ENCODE measurements around the gene KCNQ1. TPM values are rescaled to one million over a fixed set of nuclear protein-coding genes. Genes with fewer than 3 reads are reported as not detected.

The KCNQ1 gene
- total RNA-seq, 1 experiment from 2014 or later = 2.5 TPM

GRCh38 chr11:2717561-2718325, 272.9 kb downstream of the KCNQ1 start (continued):
- TF ChIP-seq CBFB (CRISPR knock-in tag; IDR thresholded peaks at IDR 0.05; ENCODE audit: low read depth) = no peak
- no peak for TF ChIP-seq GTF2I (CRISPR knock-in tag; conservative IDR thresholded peaks at IDR 0.05)
- TF ChIP-seq, protein P1, sequence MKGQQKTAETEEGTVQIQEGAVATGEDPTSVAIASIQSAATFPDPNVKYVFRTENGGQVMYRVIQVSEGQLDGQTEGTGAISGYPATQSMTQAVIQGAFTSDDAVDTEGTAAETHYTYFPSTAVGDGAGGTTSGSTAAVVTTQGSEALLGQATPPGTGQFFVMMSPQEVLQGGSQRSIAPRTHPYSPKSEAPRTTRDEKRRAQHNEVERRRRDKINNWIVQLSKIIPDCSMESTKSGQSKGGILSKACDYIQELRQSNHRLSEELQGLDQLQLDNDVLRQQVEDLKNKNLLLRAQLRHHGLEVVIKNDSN (CRISPR knock-in tag; IDR thresholded peaks at IDR 0.05) = no peak
- no peak for TF ChIP-seq ZNF219 (CRISPR knock-in tag; IDR thresholded peaks at IDR 0.05; ENCODE audit: borderline replicate concordance)

DNA sequence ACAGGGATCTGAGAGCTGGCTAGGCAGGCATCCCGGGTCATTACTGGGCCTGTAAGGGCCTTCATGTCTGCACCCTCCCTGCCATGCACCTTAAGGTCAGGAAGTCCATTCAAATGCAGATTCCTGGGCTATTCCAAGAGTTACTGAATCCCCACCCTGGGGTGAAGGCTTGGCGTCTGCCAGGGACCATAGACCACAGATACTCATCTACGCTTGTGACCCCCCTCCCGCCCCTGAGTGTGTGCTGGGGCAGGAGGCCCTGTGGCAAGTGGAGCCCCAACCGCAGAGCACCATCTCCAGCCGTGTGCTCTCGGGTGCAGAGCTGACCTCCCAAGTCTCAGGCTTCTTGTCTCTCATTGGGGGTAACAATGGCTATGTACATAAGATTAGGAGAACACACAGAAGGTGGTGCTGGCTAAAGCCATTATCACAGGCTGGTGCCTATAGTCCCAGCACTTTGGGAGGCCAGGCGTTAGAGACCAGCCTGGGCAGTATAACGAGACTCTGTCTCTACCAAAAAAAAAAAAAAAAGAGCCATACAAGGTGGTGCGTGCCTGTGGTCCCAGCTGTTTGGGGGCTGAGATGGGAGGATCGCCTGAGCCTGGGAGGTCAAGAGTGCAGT, 274.1 kb downstream of the KCNQ1 start:
- ChIA-PET CTCF (interaction anchor here (1.0 to 1.3 kb wide), 2 partner anchors 174 to 186 kb away, joined by 3 read pairs; no protein-coding TSS in a partner anchor), POLR2A (interaction anchor here (1.1 kb wide), 1 partner anchor 26 kb away, joined by 3 read pairs; no protein-coding TSS in a partner anchor)
- DNase-seq (ENCODE audit: low spot score) (no peak), ATAC-seq (peak; percentile 35; the same call in 1 of the 2 replicates)
- Mint-ChIP-seq H3K27me3 (ENCODE audit: low read depth) (peaks cover 96% of the 10 kb centered on the region), H3K4me3 (no peak overlapping the region), H3K36me3 (no peaks in the 10 kb centered on the region), H3K9me3 (no peaks in the 10 kb centered on the region), H3K4me1 (peaks cover 43% of the 10 kb centered on the region), H3K27ac (no peak overlapping the region)
- TF ChIP-seq ZNF317 (CRISPR knock-in tag; IDR thresholded peaks at IDR 0.05; ENCODE audit: borderline replicate concordance, low read depth) = no peak
- peak; percentile 81 for TF ChIP-seq ZNF423 (CRISPR knock-in tag; IDR thresholded peaks at IDR 0.05)

GRCh38 chr11:2719831-2720590, 275.2 kb downstream of the KCNQ1 start:
- ChIA-PET CTCF (interaction anchor here (1.2 to 1.9 kb wide), 3 partner anchors 27 to 172 kb away, joined by 3 to 8 read pairs (median 8); partner anchors contain the start of gene CDKN1C), POLR2A (interaction anchor here (1.1 kb wide), 1 partner anchor 27 kb away, joined by 3 read pairs; no protein-coding TSS in a partner anchor)
- Mint-ChIP-seq H3K27me3 (ENCODE audit: low read depth) (peaks cover 96% of the 10 kb centered on the region), H3K36me3 (no peaks in the 10 kb centered on the region), H3K4me3 (no peak overlapping the region), H3K9me3 (no peaks in the 10 kb centered on the region), H3K27ac (no peak overlapping the region), H3K4me1 (peaks cover 43% of the 10 kb centered on the region)
- ATAC-seq (no peak), DNase-seq (ENCODE audit: low spot score) (no peak)
- no peak for TF ChIP-seq PRRX2 (CRISPR knock-in tag; IDR thresholded peaks at IDR 0.05)
- no peak for TF ChIP-seq JUN (CRISPR knock-in tag; IDR thresholded peaks at IDR 0.05)

- ChIA-PET CTCF (interaction anchor here (0.7 to 1.9 kb wide), 7 partner anchors 13 to 171 kb away, joined by 3 to 8 read pairs (median 3); partner anchors contain the start of gene CDKN1C), POLR2A (no interaction called here)
- Mint-ChIP-seq H3K4me3 (no peak overlapping the region), H3K27ac (no peak overlapping the region), H3K36me3 (no peaks in the 10 kb centered on the region; the same call in 1 of the 2 replicates), H3K4me1 (peaks cover 43% of the 10 kb centered on the region), H3K27me3 (ENCODE audit: low read depth) (peaks cover 97% of the 10 kb centered on the region), H3K9me3 (no peaks in the 10 kb centered on the region)
- ATAC-seq (peak; percentile 23), DNase-seq (ENCODE audit: low spot score) (peak; percentile 63)
- TF ChIP-seq ZNF423 (CRISPR knock-in tag; IDR thresholded peaks at IDR 0.05) (peak; percentile 98), RELA (CRISPR knock-in tag; IDR thresholded peaks at IDR 0.05; ENCODE audit: borderline replicate concordance) (no peak), TP53 (CRISPR knock-in tag; IDR thresholded peaks at IDR 0.05) (no peak)
These were observed 276.6 kb downstream of the KCNQ1 start for GRCh38 chr11:2721210-2721916.

GRCh38 chr11:2722955-2723354, 278.1 kb downstream of the KCNQ1 start:
- peaks cover 9% of the 10 kb centered on the region; the same call in 1 of the 2 replicates for H3K9me3 Mint-ChIP-seq
- H3K27ac Mint-ChIP-seq = no peak overlapping the region
- ATAC-seq = no peak
- TF ChIP-seq, protein P2, sequence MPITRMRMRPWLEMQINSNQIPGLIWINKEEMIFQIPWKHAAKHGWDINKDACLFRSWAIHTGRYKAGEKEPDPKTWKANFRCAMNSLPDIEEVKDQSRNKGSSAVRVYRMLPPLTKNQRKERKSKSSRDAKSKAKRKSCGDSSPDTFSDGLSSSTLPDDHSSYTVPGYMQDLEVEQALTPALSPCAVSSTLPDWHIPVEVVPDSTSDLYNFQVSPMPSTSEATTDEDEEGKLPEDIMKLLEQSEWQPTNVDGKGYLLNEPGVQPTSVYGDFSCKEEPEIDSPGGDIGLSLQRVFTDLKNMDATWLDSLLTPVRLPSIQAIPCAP (CRISPR knock-in tag; IDR thresholded peaks at IDR 0.05) = no peak
- TF ChIP-seq JUN (CRISPR knock-in tag; IDR thresholded peaks at IDR 0.05) (no peak), OVOL2 (CRISPR knock-in tag; IDR thresholded peaks at IDR 0.05; ENCODE audit: borderline replicate concordance) (no peak), ZNF423 (CRISPR knock-in tag; IDR thresholded peaks at IDR 0.05) (no peak), CBFB (CRISPR knock-in tag; IDR thresholded peaks at IDR 0.05; ENCODE audit: low read depth) (no peak), FOXP1 (CRISPR knock-in tag; IDR thresholded peaks at IDR 0.05; ENCODE audit: borderline replicate concordance) (no peak)
- TF ChIP-seq, protein P3, sequence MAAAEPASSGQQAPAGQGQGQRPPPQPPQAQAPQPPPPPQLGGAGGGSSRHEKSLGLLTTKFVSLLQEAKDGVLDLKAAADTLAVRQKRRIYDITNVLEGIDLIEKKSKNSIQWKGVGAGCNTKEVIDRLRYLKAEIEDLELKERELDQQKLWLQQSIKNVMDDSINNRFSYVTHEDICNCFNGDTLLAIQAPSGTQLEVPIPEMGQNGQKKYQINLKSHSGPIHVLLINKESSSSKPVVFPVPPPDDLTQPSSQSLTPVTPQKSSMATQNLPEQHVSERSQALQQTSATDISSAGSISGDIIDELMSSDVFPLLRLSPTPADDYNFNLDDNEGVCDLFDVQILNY (CRISPR knock-in tag; IDR thresholded peaks at IDR 0.05) = no peak
- TF ChIP-seq, protein P4, sequence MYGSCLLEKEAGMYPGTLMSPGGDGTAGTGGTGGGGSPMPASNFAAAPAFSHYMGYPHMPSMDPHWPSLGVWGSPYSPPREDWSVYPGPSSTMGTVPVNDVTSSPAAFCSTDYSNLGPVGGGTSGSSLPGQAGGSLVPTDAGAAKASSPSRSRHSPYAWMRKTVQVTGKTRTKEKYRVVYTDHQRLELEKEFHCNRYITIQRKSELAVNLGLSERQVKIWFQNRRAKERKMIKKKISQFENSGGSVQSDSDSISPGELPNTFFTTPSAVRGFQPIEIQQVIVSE (CRISPR knock-in tag; IDR thresholded peaks at IDR 0.05; ENCODE audit: borderline replicate concordance) = no peak
- TF ChIP-seq, protein P5, sequence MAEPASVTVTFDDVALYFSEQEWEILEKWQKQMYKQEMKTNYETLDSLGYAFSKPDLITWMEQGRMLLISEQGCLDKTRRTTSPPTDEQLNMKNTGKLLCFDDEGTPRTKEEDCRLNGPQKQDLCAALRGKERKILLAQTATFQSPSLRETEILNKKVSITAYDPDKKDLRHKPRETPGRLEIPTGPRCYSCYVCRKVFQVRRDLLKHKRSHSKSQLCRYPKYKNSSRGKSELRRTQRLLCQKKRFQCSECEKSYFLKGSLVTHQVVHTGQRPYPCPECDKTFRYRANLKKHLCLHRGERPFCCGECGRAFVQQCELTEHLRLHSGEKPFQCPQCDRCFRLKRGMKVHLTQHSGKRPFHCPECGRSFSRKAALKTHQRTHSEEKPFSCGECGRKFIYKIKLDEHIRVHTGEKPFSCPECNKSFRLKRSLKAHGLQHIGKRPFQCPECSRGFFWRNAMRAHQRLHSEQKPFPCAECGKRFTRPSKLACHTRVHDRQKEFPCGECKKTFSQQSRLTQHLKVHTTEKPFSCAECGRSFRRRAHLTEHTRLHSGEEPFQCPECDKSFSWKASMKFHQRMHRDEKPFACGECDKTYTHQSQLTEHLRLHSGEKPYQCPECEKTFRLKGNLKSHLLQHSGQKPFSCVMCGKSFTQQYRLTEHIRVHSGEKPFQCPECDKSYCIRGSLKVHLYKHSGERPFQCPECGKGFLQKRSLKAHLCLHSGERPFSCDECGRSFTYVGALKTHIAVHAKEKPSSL (CRISPR knock-in tag; conservative IDR thresholded peaks at IDR 0.05) = no peak

More at GRCh38 chr11:2722955-2723354, 278.1 kb downstream of the KCNQ1 start:
- ChIA-PET POLR2A (no interaction called here), CTCF (interaction anchor here (0.8 kb wide), 1 partner anchor 191 kb away, joined by 3 read pairs; no protein-coding TSS in a partner anchor)
- DNase-seq (ENCODE audit: low spot score) = no peak
- Mint-ChIP-seq H3K36me3 (no peaks in the 10 kb centered on the region; the same call in 1 of the 2 replicates), H3K4me1 (peaks cover 41% of the 10 kb centered on the region), H3K27me3 (ENCODE audit: low read depth) (peaks cover 96% of the 10 kb centered on the region), H3K4me3 (no peak overlapping the region)

Data from WTC11 (cell line).